D721Med (cell line): Measurements from ENCODE around the gene SHFL.

Experiments used
- DNase-seq: peaks from one replicate; pipeline ENCODE4 v3.0.0; 2011; ENCODE audit warnings: low spot score; ENCODE audit not compliant: insufficient read length
- FAIRE-seq: peaks from 2 replicates; lab custom pipeline; 2011; peaks lifted over from hg19 to GRCh38; lab: Jason Lieb, UNC
- CTCF ChIP-seq: IDR thresholded peaks from 2 replicates; pipeline ENCODE4 v1.5.1; 2012; ENCODE audit warnings: mild to moderate bottlenecking, control low read depth; ENCODE audit not compliant: insufficient read depth; ENCODE audit errors: missing control alignments

Gene SHFL

GRCh38 chr19:10104130-10104513 lies 18.0 kb downstream of the SHFL start:
- DNase-seq, result no peak
- TF ChIP-seq CTCF, result no peak
- no peak for FAIRE-seq

DNA sequence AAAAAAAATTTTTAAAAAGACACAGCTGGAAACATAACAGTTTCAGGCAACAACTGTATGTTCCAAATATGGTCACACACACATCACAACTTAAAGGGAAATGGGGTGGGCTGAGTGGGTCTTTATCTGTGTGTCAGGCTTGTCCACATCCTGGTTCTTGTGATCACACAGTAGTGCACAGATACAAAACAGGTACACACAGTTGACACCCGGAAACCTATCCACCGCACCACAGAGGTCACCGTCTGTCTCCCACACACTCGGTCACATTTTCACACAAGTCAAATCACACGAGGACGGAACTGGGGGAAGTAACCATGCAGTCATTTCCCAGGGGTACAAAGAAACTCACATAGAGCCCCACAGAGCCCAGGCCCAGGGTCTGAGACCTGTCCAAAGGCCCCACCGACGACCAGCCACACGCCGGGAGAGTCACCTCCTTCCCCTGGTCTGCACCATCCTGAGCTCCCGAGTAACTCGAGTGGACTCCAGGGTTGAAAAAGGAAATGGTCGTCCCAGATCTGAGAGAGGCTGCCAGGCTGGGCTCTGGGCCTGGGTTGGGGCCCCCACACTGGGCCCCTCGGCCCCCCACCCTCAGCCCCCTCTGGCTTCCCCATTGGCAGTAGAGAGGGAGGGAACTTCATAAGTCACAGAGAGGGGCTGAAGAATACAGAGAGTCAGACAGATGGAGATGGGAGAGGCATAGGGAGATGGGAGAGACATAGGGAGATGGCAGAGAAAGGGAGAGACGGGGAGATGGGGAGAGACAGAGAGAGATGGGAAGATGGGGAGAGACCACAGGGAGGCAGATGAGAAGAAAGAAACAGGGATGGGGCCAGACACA lies 18.8 kb downstream of the SHFL start:
- no peak for TF ChIP-seq CTCF
- FAIRE-seq, result no peak
- DNase-seq, result peak; percentile 6

DNA sequence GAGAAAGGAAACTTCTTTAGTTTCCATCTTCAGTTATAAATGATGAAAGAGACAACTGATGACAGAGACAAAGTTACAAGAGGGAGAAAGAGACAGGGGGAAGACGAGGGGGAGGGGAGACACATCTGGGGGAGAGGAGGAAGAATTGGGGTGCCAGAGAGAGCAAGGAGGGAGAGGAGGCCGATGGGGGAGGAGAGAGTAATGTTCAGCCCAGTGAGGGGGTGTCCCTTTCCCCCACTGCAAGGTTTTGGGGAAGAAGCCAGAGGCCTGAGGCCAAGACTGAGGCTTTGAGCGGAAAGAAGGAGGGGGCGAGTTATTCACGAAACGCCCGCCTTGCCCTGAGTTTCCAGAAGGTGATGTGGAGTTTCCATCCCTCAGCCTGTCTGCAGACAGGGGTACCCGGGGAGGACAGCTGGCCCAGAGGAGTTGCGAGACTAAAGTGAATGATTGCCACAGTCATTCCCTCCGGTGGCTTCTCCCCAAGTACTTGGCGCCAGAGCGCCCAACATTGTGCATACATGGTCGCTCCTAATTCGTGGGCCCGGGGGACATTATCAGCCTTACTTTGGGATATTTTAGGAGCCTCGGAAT lies 19.5 kb downstream of the SHFL start:
- FAIRE-seq, result no peak
- DNase-seq, result no peak
- TF ChIP-seq CTCF, result no peak

DNA sequence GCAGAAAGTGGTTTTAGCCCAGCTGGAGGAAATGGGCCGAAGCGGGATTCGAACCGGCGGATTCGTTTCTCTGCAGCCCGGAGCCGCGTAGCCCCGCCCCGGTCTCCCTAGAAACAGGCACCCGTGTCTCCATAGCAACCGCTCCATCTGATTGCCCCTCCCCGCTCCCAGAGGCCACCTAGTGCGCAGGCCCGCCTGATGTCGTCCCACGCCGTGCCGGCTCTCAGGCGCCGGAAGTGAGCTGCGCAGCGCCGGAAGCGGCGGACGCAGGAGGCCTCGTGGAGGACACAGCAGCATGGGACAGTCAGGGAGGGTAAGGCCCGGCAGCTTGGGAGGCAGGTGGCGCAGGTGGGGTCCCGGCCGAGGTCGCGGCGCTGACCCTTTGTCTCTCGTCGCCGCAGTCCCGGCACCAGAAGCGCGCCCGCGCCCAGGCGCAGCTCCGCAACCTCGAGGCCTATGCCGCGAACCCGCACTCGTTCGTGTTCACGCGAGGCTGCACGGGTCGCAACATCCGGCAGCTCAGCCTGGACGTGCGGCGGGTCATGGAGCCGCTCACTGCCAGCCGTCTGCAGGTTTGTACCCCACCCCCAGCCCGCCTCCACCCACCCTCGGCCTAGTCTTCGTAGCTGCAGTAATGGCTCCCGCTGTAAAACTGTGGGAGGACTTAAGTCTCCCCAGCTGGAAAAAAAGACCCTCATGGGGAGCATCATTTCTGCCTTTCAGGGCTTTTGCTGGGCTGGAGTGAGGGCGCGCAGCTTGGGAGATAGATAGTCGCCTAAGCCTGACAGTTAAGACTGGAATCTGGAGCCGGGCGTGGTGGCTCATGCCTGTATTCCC lies 20.2 kb downstream of the SHFL start, which contains the start of gene PPAN:
TSS of gene PPAN (plus strand) at position 263 of the 837 bp plus-strand sequence. CDS start at position 296, 33 bp downstream.
- no peak for TF ChIP-seq CTCF
- DNase-seq (peak; percentile 99), FAIRE-seq (no peak)

DNA sequence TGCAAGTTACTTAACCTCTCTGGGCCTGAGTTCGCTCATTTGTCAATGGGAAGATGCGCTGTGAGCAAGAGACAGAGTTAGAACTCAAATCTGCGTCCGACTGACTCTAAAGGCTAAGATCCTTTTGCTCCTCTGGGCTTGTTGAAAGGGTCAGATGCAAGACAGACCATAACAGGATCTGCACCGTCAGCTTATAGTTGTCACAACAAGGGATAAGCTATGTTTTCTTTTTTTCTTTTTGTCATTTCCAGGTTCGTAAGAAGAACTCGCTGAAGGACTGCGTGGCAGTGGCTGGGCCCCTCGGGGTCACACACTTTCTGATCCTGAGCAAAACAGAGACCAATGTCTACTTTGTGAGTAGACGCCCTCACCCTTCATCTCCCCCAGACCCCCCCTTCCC lies 21.1 kb downstream of the SHFL start:
- no peak for TF ChIP-seq CTCF
- DNase-seq (peak; percentile 13), FAIRE-seq (no peak)

DNA sequence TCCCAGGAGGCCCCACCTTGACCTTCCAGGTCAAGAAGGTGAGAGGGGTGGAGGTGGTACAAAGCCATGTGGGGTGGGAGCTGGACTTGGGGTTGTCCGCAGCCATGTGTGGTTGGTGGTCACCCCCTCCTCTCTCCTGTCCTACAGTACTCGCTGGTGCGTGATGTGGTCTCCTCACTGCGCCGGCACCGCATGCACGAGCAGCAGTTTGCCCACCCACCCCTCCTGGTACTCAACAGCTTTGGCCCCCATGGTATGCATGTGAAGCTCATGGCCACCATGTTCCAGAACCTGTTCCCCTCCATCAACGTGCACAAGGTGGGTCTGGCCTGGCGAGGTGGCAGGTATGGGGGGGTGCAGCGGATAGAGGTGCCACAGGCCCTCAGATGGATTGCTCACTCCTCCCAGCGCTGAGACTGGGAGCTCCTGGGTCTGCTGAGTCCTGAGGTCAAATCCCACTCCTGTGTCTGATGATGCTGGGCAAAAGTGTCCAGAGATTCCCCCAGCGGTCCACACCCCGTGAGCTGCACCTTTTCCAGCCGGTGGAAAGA lies 21.8 kb downstream of the SHFL start:
- no peak for TF ChIP-seq CTCF
- DNase-seq, result peak; percentile 13
- no peak for FAIRE-seq
